Dermis blood vessel endothelial cell (primary cell): ENCODE measurements around the gene JAKMIP1. TPM values are rescaled to one million over a fixed set of nuclear protein-coding genes. Genes with fewer than 3 reads are reported as not detected.
A peak's percentile ranks its signal among the peaks of the same experiment; 100 is the strongest.

Source experiments
- DNase-seq: peaks from one replicate; pipeline ENCODE4 v3.0.0; 2010
- total RNA-seq: library from RNA; depleted of rRNA; stranded (reverse); fragments of >200 nt; gene quantifications from 2 replicates; pipeline ENCODE4 v1.2.3, GENCODE V29; 2014

JAKMIP1 gene
- total RNA-seq, 1 donor from 2014 or later, result not detected

DNA sequence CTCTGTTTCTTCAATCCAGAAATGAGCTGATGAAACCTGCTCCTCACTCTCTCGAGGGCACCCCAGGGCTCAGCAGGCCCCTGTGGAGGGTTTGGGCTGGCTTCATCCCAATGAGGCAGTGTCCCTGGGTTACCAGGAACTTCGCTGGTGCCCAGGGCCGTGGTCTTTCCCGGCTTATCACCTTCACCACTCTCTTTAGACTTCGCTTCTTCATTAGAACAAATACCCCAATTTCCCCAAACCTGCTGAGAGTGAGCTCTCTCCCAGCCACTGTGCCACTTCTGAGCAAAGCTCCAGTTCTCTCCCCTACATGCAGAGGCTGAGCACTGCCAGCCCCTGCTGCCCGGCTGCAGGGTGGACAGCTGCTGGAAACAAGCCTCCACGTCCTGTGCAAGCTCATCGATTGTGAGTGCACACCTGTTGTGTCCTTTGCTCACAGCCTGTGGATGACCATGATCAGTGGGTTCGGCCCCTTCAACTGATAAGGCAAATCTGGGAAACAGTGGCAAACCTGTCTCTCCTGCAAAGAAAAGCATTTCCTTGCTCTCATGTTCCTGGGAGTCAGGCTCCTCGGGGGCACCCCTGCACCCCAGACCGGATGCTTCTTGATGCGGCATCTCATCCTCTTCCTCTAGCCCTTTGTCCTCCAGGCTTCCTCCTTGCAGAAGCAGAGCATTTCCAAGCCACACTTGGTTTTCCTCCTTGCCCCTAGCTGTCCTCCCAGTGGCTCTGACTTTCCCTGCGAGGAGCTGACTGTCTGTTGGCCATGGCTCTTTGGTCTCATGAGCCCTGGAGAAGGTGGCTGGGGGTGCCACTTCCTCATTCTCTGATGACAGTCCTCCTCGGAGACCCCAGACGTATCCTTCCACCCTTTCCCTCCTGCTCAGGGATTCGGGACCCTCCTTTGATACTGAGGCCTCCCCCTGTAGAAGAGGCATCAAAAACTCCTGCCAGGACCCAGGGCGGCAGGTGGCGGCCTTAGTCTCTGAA is 210.8 kb downstream of the JAKMIP1 start:
- DNase-seq, result no peak

DNA sequence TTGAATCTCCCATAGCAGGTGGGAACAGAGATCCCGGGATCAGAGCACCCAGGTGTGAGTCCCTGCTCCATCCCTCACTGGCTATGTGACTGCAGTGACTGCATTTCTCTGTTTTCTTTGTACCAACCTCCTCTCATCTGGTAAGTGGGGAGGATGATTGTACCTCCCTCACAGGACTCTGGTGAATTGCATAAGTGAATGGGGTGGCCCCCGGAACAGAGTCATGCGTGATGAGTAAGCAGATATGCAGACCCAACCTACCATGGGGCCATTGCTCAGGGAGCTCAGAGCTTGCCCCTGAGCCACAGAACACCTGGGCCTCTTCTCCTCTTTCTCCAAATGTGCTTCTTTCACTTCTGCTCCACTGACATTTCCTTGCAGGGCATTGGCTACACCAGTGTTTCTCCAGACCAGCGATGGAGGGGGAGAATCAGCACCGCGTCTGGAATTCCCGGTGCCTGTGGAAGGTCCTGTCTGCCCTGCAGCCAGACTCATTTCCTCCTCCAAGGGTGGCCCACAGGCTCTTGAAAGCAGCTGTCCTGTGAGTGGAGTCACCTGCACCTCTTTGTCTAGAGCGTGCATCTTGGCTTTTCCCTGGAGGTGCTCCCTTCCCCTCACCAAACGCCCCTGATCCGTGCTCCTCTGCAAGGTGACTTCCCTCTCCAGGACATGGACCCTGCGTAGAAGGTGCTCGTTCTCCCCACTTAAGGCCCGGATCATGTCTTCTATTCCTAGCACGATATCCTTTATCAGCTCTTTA is 212.1 kb downstream of the JAKMIP1 start:
- no peak for DNase-seq

GRCh38 chr4:5984843-5985242 is 215.5 kb downstream of the JAKMIP1 start:
- no peak for DNase-seq

- no peak for DNase-seq
Observed at GRCh38 chr4:5982156-5982973, 218.0 kb downstream of the JAKMIP1 start.

DNA sequence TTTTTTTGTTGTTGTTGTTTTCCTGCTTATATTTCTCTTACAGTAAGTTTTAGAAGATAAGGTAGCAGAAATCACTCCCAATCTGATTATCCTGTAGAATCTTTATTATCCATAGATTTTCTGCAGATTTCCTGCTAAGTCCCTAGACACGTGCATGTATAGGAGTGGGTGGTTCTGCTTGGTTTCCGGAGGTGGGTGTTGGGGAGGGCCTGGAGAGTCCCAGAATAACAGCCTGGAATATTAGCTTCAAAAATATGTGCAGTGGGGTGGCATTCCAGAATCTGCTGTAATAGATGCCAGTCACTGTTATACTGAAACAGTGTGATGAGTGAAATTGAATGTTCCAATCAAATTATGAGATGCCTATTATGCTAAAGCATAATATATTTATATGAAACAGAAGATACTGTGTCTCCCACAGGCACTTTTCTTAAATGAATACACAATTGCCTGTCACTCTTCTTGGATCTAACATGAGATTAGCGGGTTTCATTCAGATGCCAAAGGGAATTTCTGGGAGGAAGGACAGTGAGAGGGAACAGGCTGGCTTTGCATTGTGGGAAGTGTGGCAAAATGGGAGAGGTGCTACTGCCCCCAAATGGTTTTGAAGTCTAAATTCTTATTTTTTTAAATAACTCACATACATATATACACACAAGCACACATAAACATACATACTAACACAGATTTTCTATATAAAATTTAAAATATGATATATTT is 219.8 kb downstream of the JAKMIP1 start:
- no peak for DNase-seq

- peak; percentile 48 for DNase-seq
Observed at GRCh38 chr4:5979981-5980380, 220.4 kb downstream of the JAKMIP1 start.

GRCh38 chr4:5976921-5977320 is 223.4 kb downstream of the JAKMIP1 start:
- DNase-seq, result no peak

- no peak for DNase-seq
Observed at GRCh38 chr4:5976431-5976830, 223.9 kb downstream of the JAKMIP1 start.

Other genes with a start within 250 kb of the JAKMIP1 start
- gene C4orf50, start 182.1 kb downstream of the JAKMIP1 start, total RNA-seq, result under 0.01 and 0.05 TPM in 2 replicates
- gene WFS1, start 69.3 kb upstream of the JAKMIP1 start, total RNA-seq, result 74.7 and 116 TPM in 2 replicates